ENCODE results near the gene GRM4.

Gene GRM4

GRCh38 chr6:34059136-34059731 lies 86.7 kb downstream of the GRM4 start:
- H3K4me1 ChIP-seq, result peaks cover 0 to 10% (median 7%) of the 10 kb centered on the region in 4 donors
- H3K27ac ChIP-seq, result no peak overlapping the region
- TF ChIP-seq, protein P1, sequence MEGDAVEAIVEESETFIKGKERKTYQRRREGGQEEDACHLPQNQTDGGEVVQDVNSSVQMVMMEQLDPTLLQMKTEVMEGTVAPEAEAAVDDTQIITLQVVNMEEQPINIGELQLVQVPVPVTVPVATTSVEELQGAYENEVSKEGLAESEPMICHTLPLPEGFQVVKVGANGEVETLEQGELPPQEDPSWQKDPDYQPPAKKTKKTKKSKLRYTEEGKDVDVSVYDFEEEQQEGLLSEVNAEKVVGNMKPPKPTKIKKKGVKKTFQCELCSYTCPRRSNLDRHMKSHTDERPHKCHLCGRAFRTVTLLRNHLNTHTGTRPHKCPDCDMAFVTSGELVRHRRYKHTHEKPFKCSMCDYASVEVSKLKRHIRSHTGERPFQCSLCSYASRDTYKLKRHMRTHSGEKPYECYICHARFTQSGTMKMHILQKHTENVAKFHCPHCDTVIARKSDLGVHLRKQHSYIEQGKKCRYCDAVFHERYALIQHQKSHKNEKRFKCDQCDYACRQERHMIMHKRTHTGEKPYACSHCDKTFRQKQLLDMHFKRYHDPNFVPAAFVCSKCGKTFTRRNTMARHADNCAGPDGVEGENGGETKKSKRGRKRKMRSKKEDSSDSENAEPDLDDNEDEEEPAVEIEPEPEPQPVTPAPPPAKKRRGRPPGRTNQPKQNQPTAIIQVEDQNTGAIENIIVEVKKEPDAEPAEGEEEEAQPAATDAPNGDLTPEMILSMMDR (IDR thresholded peaks at IDR 0.05), result no peak
- H3K27me3 ChIP-seq, result peaks cover 0 to 52% of the 10 kb centered on the region in 2 donors
- intact Hi-C loops (cut with DNase I; ENCODE audit: low total_unique reads), result no loop called here
- no peak for DNase-seq
- H3K36me3 ChIP-seq, result no peaks in the 10 kb centered on the region
- no peak overlapping the region for H3K4me3 ChIP-seq
- no peaks in the 10 kb centered on the region for H3K9me3 ChIP-seq

DNA sequence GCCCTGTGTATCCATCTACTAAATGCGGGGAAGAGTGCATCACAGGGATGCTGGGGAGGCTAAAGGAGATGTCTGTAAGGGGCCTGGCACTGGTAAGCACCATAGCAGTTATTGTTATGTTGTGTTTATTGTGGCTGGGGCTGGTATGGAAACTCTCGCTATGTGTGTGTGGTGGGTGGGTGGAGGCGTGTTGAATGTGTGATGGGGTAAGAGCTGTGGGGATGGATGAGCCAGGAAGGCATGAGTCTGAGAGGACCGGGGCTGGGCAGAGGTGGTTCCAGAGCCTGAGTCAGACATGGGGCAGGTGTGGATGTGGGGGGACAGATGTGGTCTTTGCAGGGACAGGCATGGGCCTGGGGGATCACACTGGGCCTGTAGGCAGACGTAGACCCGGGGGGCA lies 88.1 kb downstream of the GRM4 start:
- no peaks in the 10 kb centered on the region for H3K9me3 ChIP-seq
- H3K4me1 ChIP-seq, result peaks cover 0 to 10% (median 7%) of the 10 kb centered on the region in 4 donors
- H3K27me3 ChIP-seq, result peaks cover 0 to 49% of the 10 kb centered on the region in 2 donors
- H3K36me3 ChIP-seq, result no peaks in the 10 kb centered on the region
- no peak overlapping the region for H3K4me3 ChIP-seq
- H3K27ac ChIP-seq, result no peak overlapping the region
- DNase-seq, result no peak
- intact Hi-C loops (cut with DNase I; ENCODE audit: low total_unique reads), result no loop called here
- TF ChIP-seq, protein P1 (IDR thresholded peaks at IDR 0.05), result no peak

GRCh38 chr6:34057191-34057590 lies 88.7 kb downstream of the GRM4 start:
- Histone ChIP-seq H3K27ac (no peak overlapping the region), H3K4me3 (no peak overlapping the region), H3K9me3 (no peaks in the 10 kb centered on the region), H3K36me3 (no peaks in the 10 kb centered on the region), H3K27me3 (peaks cover 0 to 49% of the 10 kb centered on the region in 2 donors), H3K4me1 (peaks cover 0 to 10% (median 7%) of the 10 kb centered on the region in 4 donors)
- DNase-seq, result no peak
- TF ChIP-seq, protein P1 (IDR thresholded peaks at IDR 0.05), result no peak
- intact Hi-C loops (cut with DNase I; ENCODE audit: low total_unique reads), result no loop called here

DNA sequence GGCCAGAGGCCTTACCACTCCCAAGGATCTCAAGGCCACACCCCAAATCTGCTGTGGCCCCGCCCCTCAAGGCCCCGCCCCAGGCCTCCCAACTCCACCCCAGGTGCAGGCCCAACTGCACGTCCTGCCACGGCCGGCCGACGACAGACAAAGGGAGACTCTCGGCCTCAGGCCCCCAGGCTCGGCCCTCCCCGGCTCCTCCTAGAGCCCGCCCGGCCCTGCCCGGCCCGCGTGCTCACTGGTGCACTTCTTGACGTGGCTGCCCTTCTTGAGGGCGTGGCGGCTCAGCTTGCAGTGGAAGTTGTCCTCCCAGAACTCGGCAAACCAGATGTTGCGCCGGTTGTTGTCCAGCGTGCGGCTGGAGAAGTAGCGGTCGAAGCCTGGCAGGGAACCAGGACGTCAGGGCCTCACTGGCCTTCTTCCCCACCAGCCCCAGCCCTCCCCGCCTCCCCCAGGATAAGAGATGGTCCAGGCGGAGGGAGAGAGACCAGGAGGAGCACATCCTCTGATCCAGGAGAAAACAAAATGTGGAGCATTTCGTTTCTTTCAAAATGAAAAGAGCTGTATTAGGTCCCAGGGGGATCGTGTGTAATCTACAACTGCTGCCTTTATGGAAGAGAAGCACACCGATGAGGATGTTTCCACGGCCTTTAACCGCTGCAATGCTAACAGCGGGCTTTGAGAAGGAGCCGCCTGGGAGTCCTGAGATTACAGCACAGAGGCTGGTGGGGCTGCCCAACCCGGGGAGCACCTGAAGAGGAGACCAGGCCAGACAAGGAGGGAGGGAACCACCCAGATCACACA lies 89.4 kb downstream of the GRM4 start:
- Histone ChIP-seq H3K4me3 (peak overlapping the region; percentile 22 to 35), H3K27ac (no peak overlapping the region), H3K27me3 (peaks cover 0 to 48% of the 10 kb centered on the region in 2 donors), H3K36me3 (no peaks in the 10 kb centered on the region), H3K9me3 (no peaks in the 10 kb centered on the region), H3K4me1 (peaks cover 0 to 10% (median 7%) of the 10 kb centered on the region in 4 donors)
- TF ChIP-seq, protein P1 (IDR thresholded peaks at IDR 0.05), result no peak
- DNase-seq, result peak; percentile 40 to 69
- intact Hi-C loops (cut with DNase I; ENCODE audit: low total_unique reads), result no loop called here

- DNase-seq, result peak in 1 of 2 donors; percentile 33
- intact Hi-C loops (cut with DNase I; ENCODE audit: low total_unique reads), result no loop called here
- H3K9me3 ChIP-seq, result no peaks in the 10 kb centered on the region
- H3K4me1 ChIP-seq, result peaks cover 0 to 10% (median 7%) of the 10 kb centered on the region in 4 donors
- TF ChIP-seq, protein P1 (IDR thresholded peaks at IDR 0.05), result peak; percentile 40 to 53
- H3K27me3 ChIP-seq, result peaks cover 0 to 49% of the 10 kb centered on the region in 2 donors
- no peak overlapping the region for H3K4me3 ChIP-seq
- H3K27ac ChIP-seq, result no peak overlapping the region
- no peaks in the 10 kb centered on the region for H3K36me3 ChIP-seq
Observed at GRCh38 chr6:34055223-34055933, 90.5 kb downstream of the GRM4 start.
